CD4-positive, alpha-beta T cell (primary cell): Measurements from ENCODE around the gene GNAO1. TPM values are rescaled to one million over a fixed set of nuclear protein-coding genes. Genes with fewer than 3 reads are reported as not detected.

Experiments used
- ATAC-seq: fragments of 200-7000 bp; cut with Tn5 transposase; one replicate; pipeline ENCODE4 v1.10.0; 2022; ENCODE audit warnings: mild to moderate bottlenecking; ENCODE audit not compliant: poor library complexity
- CTCF ChIA-PET: fragments of 350-600 bp; sonication (Branson Sonifier 250); formaldehyde crosslinking; loops from one replicate; lab custom pipeline; 2021; ENCODE audit warnings: antibody characterized with exemption, inconsistent platforms; lab: Charles Lee
- POLR2A ChIA-PET: fragments of 350-600 bp; sonication (Branson Sonifier 250); formaldehyde crosslinking; loops from one replicate; lab custom pipeline; 2021; ENCODE audit warnings: antibody characterized with exemption, inconsistent platforms; lab: Charles Lee
- DNase-seq, 14 experiments: peaks; one replicate each; pipeline ENCODE4 v3.0.0-alpha.2; 2013 to 2020; ENCODE audit warnings: mixed read lengths in 2 of 14
- H3K27ac ChIP-seq, 2 donors: one replicate each; pipeline versions ENCODE4 v1.5.1 to v1.7.0; 2013; ENCODE audit warnings: low read length in 2 of 2, low read depth in 1 of 2, mild to moderate bottlenecking in 1 of 2
- H3K27me3 ChIP-seq, 2 experiments: 1 replicate in 1 of 2; 2 replicates in 1 of 2; pipeline versions ENCODE4 v1.6.1 to v1.7.0; 2013; ENCODE audit warnings: low read length in 2 of 2, control low read depth in 1 of 2, mild to moderate bottlenecking in 1 of 2, moderate library complexity in 1 of 2; ENCODE audit not compliant: insufficient read depth in 2 of 2, control insufficient read depth in 1 of 2
- H3K36me3 ChIP-seq: one replicate; pipeline ENCODE4 v1.6.1; 2013; ENCODE audit warnings: low read length, control low read depth; ENCODE audit not compliant: insufficient read depth
- H3K4me1 ChIP-seq: one replicate; pipeline ENCODE4 v1.6.1; 2013; ENCODE audit warnings: low read length, control low read depth; ENCODE audit not compliant: insufficient read depth
- H3K4me3 ChIP-seq: one replicate; pipeline ENCODE4 v1.5.1; 2013; ENCODE audit warnings: mild to moderate bottlenecking, low read length, moderate library complexity
- H3K9me3 ChIP-seq, 2 experiments: 1 replicate in 1 of 2; 2 replicates in 1 of 2; pipeline versions ENCODE4 v1.6.1 to v1.7.0; 2013; ENCODE audit warnings: low read length in 2 of 2, mild to moderate bottlenecking in 2 of 2, control low read depth in 1 of 2, moderate library complexity in 1 of 2; ENCODE audit not compliant: control insufficient read depth in 1 of 2, insufficient read depth in 1 of 2
- H3K27ac Mint-ChIP-seq: one replicate; pipeline ENCODE4 v1.8.0; 2020; ENCODE audit warnings: mixed read lengths
- H3K27me3 Mint-ChIP-seq: one replicate; pipeline ENCODE4 v1.8.0; 2021; ENCODE audit warnings: mixed read lengths
- H3K36me3 Mint-ChIP-seq: one replicate; pipeline ENCODE4 v1.8.0; 2021; ENCODE audit warnings: low read depth, mixed read lengths
- H3K4me1 Mint-ChIP-seq: one replicate; pipeline ENCODE4 v1.8.0; 2021; ENCODE audit warnings: low read depth, mixed read lengths
- H3K4me3 Mint-ChIP-seq: one replicate; pipeline ENCODE4 v1.8.0; 2020; ENCODE audit warnings: mild to moderate bottlenecking, mixed read lengths
- H3K9me3 Mint-ChIP-seq: one replicate; pipeline ENCODE4 v1.8.0; 2020; ENCODE audit warnings: mixed read lengths
- intact Hi-C, 2 experiments: fragments of 100-400 bp; cut with DNase I in 1 of 2; cut with micrococcal nuclease in 1 of 2; formaldehyde crosslinking; loops; one replicate each; pipeline versions ENCODE4 v1.15.1 to v1.9.0; 2023 to 2025; cut with DNase I, micrococcal nuclease
- total RNA-seq, 174 experiments: library from RNA in 2 of 174; stranded (reverse) in 2 of 174; gene quantifications; one replicate each; pipeline ENCODE4 v1.2.3 and lab custom pipeline; 2021 to 2026
- TF ChIP-seq, protein P1 (sequence below): fragments of 200-600 bp; IDR thresholded peaks from one replicate; pipeline ENCODE4 v1.8.0; 2022; ENCODE audit warnings: antibody characterized with exemption, mild to moderate bottlenecking

GNAO1 gene
- total RNA-seq, 2 experiments from 2014 or later: 7.3 to 7.9 TPM

DNA sequence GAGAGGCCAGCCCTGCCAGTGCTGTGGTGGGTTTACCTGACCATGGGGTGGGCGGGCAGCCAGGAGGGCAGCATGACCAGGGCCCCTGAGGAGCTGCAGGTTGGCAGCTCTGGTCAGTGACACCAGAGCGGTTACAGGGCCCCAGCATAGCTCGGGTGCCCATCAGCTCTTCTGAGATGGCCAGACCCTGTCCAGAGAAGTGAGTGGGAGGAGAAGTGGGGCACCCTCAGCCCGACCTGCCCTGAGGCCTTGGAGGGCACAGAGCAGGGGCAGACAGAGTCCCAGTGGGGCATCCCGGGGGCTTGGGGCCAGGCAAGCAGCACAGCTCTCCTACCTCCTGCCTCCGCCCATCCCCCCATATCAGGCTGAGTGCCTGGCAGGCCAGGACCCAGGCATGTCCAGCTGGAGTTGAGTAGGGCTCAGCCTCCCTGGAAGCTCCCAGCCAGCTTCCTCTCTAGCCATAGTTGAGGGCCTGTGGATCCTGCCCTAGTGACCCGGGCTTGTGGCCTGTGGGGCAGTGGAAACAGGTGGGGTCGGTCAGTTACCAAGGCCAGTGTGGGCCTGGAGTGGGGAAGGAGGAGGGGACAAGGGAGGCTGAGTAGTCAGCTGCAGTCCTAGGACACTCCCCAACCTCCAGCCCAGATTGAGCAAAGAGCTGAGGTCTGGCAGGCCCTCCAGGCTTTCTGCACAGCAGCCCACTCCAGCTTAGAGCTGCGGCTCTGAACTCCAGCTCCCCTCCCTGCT is 150.5 kb downstream of the GNAO1 start:
- Histone ChIP-seq H3K27me3 (no peaks in the 10 kb centered on the region), H3K4me1 (no peaks in the 10 kb centered on the region), H3K36me3 (no peaks in the 10 kb centered on the region), H3K4me3 (no peak overlapping the region), H3K9me3 (no peaks in the 10 kb centered on the region), H3K27ac (no peak overlapping the region)
- intact Hi-C loops: no loop called here
- Mint-ChIP-seq H3K9me3 (no peaks in the 10 kb centered on the region), H3K27ac (no peak overlapping the region), H3K4me1 (no peaks in the 10 kb centered on the region), H3K36me3 (no peaks in the 10 kb centered on the region), H3K27me3 (no peaks in the 10 kb centered on the region), H3K4me3 (no peak overlapping the region)
- POLR2A ChIA-PET: no interaction called here
- DNase-seq: no peak
- ATAC-seq: no peak
- CTCF ChIA-PET: interaction anchor here (1.2 kb wide), 1 partner anchor 14 kb away, joined by 3 read pairs; no protein-coding TSS in a partner anchor
- TF ChIP-seq, protein P1, sequence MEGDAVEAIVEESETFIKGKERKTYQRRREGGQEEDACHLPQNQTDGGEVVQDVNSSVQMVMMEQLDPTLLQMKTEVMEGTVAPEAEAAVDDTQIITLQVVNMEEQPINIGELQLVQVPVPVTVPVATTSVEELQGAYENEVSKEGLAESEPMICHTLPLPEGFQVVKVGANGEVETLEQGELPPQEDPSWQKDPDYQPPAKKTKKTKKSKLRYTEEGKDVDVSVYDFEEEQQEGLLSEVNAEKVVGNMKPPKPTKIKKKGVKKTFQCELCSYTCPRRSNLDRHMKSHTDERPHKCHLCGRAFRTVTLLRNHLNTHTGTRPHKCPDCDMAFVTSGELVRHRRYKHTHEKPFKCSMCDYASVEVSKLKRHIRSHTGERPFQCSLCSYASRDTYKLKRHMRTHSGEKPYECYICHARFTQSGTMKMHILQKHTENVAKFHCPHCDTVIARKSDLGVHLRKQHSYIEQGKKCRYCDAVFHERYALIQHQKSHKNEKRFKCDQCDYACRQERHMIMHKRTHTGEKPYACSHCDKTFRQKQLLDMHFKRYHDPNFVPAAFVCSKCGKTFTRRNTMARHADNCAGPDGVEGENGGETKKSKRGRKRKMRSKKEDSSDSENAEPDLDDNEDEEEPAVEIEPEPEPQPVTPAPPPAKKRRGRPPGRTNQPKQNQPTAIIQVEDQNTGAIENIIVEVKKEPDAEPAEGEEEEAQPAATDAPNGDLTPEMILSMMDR: no peak

DNA sequence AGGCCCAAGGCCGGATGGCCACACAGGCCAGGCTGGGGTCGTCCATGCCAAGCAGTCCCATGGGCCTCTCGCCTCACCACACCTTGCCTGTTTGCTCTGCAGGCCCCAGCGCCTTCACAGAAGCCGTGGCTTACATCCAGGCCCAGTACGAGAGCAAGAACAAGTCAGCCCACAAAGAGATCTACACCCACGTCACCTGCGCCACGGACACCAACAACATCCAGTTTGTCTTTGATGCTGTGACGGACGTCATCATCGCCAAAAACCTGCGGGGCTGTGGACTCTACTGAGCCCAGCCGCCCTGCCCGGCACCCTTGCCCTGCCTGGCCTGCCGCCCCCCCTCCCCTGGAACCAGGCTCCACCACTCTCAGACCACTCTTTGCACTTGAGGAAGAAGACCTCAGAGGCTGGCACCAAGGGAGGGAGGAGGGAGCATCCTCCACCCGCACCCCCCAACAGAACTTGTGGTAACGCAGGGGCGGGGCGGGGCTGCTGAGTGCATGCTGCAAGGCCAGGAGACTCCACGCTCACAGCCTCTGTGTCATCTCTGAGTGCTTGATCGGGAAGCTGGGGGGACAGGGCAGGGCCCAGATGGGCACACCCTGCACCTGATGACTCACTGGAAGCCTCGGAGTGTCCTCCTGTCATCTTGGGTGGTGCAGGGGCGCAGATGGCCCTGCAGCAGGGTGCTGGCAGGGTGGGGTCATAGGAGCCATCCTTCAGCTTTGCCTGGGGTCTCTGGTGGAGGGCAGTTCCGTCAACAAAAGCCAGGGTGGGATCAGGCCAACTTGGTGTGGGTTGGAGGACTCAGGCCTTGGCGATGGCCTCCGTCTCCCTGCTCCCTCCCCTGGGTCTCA is 152.6 kb downstream of the GNAO1 start:
- intact Hi-C loops: no loop called here
- CTCF ChIA-PET: no interaction called here
- Mint-ChIP-seq H3K27ac (no peak overlapping the region), H3K36me3 (no peaks in the 10 kb centered on the region), H3K4me3 (no peak overlapping the region), H3K4me1 (no peaks in the 10 kb centered on the region), H3K9me3 (no peaks in the 10 kb centered on the region), H3K27me3 (no peaks in the 10 kb centered on the region)
- ATAC-seq (no peak), DNase-seq (no peak)
- H3K36me3 ChIP-seq: no peaks in the 10 kb centered on the region
- no peak overlapping the region for H3K4me3 ChIP-seq
- no peaks in the 10 kb centered on the region for H3K27me3 ChIP-seq
- no peaks in the 10 kb centered on the region for H3K4me1 ChIP-seq
- H3K27ac ChIP-seq: no peak overlapping the region
- H3K9me3 ChIP-seq: no peaks in the 10 kb centered on the region
- TF ChIP-seq, protein P1: no peak
- POLR2A ChIA-PET: no interaction called here

DNA sequence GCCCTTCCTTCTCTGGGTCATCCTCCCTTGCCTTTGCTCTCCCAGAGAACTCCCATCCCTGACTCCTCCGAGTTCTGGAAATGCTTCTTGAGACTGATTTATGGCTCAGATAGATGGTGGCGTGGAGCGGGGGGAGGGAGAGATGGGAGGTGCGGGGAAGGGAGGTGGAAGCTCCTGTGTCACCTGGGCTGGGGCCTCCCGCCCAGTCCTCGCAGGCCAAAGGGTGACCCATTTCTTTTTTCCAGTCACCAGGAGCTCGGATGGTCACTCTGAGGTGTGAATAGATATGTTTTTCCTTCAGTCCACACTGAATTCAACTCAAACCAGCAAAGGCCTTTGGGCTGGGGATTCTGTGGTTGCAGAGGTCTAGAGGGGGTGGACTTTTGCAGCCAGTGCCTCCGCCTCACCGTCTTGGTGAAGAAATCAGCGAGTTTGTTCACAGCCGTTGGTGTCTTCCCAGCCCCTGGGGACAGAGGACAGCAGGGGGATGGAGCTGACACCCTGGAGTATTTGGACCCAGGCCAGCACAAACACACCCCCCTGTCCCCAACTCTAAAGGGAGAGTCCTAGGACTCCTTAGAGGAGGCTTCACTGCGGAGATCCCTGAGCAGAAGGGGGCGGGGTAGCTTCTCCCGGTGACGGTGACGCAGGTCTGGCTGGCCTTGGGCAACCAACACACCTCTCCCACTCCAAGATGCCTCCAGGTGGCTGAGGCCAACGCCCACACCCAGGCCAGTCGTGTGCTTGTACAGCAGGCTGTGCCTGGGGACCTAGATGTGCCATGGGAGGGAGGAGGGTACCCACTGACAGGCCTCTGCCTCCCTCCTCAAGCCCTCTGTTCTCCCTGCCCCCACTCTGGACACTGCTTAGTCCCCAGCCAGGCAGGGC is 153.5 kb downstream of the GNAO1 start:
- Mint-ChIP-seq H3K27me3 (no peaks in the 10 kb centered on the region), H3K27ac (no peak overlapping the region), H3K9me3 (no peaks in the 10 kb centered on the region), H3K36me3 (no peaks in the 10 kb centered on the region), H3K4me1 (no peaks in the 10 kb centered on the region), H3K4me3 (no peak overlapping the region)
- H3K4me1 ChIP-seq: no peaks in the 10 kb centered on the region
- CTCF ChIA-PET: no interaction called here
- POLR2A ChIA-PET: no interaction called here
- no peak overlapping the region for H3K4me3 ChIP-seq
- TF ChIP-seq, protein P1: no peak
- no peaks in the 10 kb centered on the region for H3K36me3 ChIP-seq
- H3K27me3 ChIP-seq: no peaks in the 10 kb centered on the region
- H3K27ac ChIP-seq: no peak overlapping the region
- intact Hi-C loops: no loop called here
- no peaks in the 10 kb centered on the region for H3K9me3 ChIP-seq
- ATAC-seq (no peak), DNase-seq (no peak)
